HG03342 (cell line): ENCODE measurements around the gene CASTOR1.
"Not testable (repeated sequence)": the region's sequence is repeated elsewhere in the genome, so short reads cannot be mapped to it uniquely, and the experiment has no call there.

Experiments used
- ATAC-seq: cut with Tn5 transposase; IDR thresholded peaks from one replicate; pipeline ENCODE4 v1.9.1; 2021; ENCODE audit warnings: mild to moderate bottlenecking, moderate library complexity; ENCODE audit not compliant: unreplicated experiment

The CASTOR1 gene

GRCh38 chr22:30289141-30289979 lies at the start of gene CASTOR1:
TSS of gene CASTOR1 (minus strand) at chr22:30289505. CDS start at chr22:30289497, 8 bp downstream.
- ATAC-seq = peak; percentile 51

- ATAC-seq = no peak
These were observed 49.5 kb upstream of the CASTOR1 start for GRCh38 chr22:30338802-30339201.

- ATAC-seq = not testable (repeated sequence)
These were observed 49.0 kb upstream of the CASTOR1 start for GRCh38 chr22:30338341-30338740.

- no peak for ATAC-seq
These were observed 48.1 kb upstream of the CASTOR1 start for GRCh38 chr22:30337461-30337778.

GRCh38 chr22:30336752-30337460 lies 47.6 kb upstream of the CASTOR1 start:
- no peak for ATAC-seq

GRCh38 chr22:30335236-30335635 lies 45.9 kb upstream of the CASTOR1 start:
- ATAC-seq = no peak

GRCh38 chr22:30334646-30335045 lies 45.3 kb upstream of the CASTOR1 start:
- ATAC-seq = no peak

GRCh38 chr22:30333707-30334087 lies 44.4 kb upstream of the CASTOR1 start:
- ATAC-seq = no peak

GRCh38 chr22:30332994-30333706 lies 43.8 kb upstream of the CASTOR1 start:
- ATAC-seq = no peak

- ATAC-seq = no peak
These were observed 43.2 kb upstream of the CASTOR1 start for GRCh38 chr22:30332551-30332950.

- no peak for ATAC-seq
These were observed 39.3 kb upstream of the CASTOR1 start for GRCh38 chr22:30328466-30329049.

- ATAC-seq = no peak
These were observed 38.6 kb upstream of the CASTOR1 start for GRCh38 chr22:30327864-30328345.

- ATAC-seq = peak; percentile 83
These were observed 37.5 kb upstream of the CASTOR1 start, which contains the start of gene TBC1D10A for GRCh38 chr22:30326706-30327362. TSS of gene TBC1D10A (minus strand) at chr22:30326941. CDS start at chr22:30326881, 60 bp downstream.

- peak; percentile 17 for ATAC-seq
These were observed 37.0 kb upstream of the CASTOR1 start for GRCh38 chr22:30326255-30326705.

GRCh38 chr22:30325724-30326254 lies 36.5 kb upstream of the CASTOR1 start:
- no peak for ATAC-seq

- no peak for ATAC-seq
These were observed 35.9 kb upstream of the CASTOR1 start for GRCh38 chr22:30325065-30325720.

GRCh38 chr22:30324014-30324730 lies 34.9 kb upstream of the CASTOR1 start:
- no peak for ATAC-seq

GRCh38 chr22:30323246-30323645 lies 33.9 kb upstream of the CASTOR1 start:
- no peak for ATAC-seq

GRCh38 chr22:30321461-30321860 lies 32.2 kb upstream of the CASTOR1 start:
- no peak for ATAC-seq
